Karpas-422 (cell line): ENCODE data around the gene RSPO1. TPM values are rescaled to one million over a fixed set of nuclear protein-coding genes. Genes with fewer than 3 reads are reported as not detected.

Experiments used
- DNase-seq: peaks from one replicate; pipeline ENCODE4 v3.0.0-alpha.2; 2015
- H2AFZ ChIP-seq: fragments of 200-600 bp; sonication (generic); 2 replicates; pipeline ENCODE4 v1.6.1; 2014; ENCODE audit warnings: antibody characterized with exemption, low read length, mixed read lengths
- H3K27ac ChIP-seq: fragments of 200-600 bp; sonication (generic); 2 replicates; pipeline ENCODE4 v1.5.1; 2014; ENCODE audit warnings: mild to moderate bottlenecking, low read length, moderate library complexity
- H3K27me3 ChIP-seq: fragments of 200-600 bp; sonication (generic); 2 replicates; pipeline ENCODE4 v1.6.1; 2014; ENCODE audit warnings: low read length, mixed read lengths
- H3K36me3 ChIP-seq: fragments of 200-600 bp; sonication (generic); 2 replicates; pipeline ENCODE4 v1.6.1; 2014; ENCODE audit warnings: low read length, mixed read lengths; ENCODE audit not compliant: insufficient read depth
- H3K4me1 ChIP-seq: fragments of 200-600 bp; sonication (generic); 2 replicates; pipeline ENCODE4 v1.6.1; 2014; ENCODE audit warnings: mild to moderate bottlenecking, low read length, mixed read lengths
- H3K4me2 ChIP-seq: fragments of 200-600 bp; sonication (generic); 2 replicates; pipeline ENCODE4 v1.6.1; 2014; ENCODE audit warnings: low read length, low read depth, mild to moderate bottlenecking; ENCODE audit not compliant: poor library complexity, severe bottlenecking
- H3K4me3 ChIP-seq: fragments of 200-600 bp; sonication (generic); 2 replicates; pipeline ENCODE4 v1.5.1; 2014; ENCODE audit warnings: mild to moderate bottlenecking, antibody characterized with exemption, low read length, mixed read lengths
- H3K79me2 ChIP-seq: fragments of 200-600 bp; sonication (generic); 2 replicates; pipeline ENCODE4 v1.6.1; 2014; ENCODE audit warnings: mild to moderate bottlenecking, low read length, mixed read lengths
- H3K9ac ChIP-seq: fragments of 200-600 bp; sonication (generic); 2 replicates; pipeline ENCODE4 v1.6.0; 2014; ENCODE audit warnings: low read length
- H3K9me2 ChIP-seq: fragments of 200-600 bp; sonication (generic), shearing (Covaris generic); replicated peaks from 2 replicates; pipeline ENCODE4 v1.6.0; 2014; ENCODE audit warnings: mild to moderate bottlenecking, low read length, moderate library complexity; ENCODE audit not compliant: insufficient read depth
- H3K9me3 ChIP-seq: fragments of 300-700, 200-600 bp; sonication (generic); 2 replicates; pipeline ENCODE4 v1.6.1; 2014; ENCODE audit warnings: low read length, mixed read lengths
- H4K20me1 ChIP-seq: fragments of 200-600 bp; sonication (generic); 2 replicates; pipeline ENCODE4 v1.6.1; 2014; ENCODE audit warnings: mild to moderate bottlenecking, antibody characterized with exemption, low read length, low read depth; ENCODE audit not compliant: insufficient read depth
- total RNA-seq: library from RNA; depleted of rRNA; stranded (reverse); fragments of >200 nt; shearing (Covaris generic); gene quantifications from 2 replicates; pipeline ENCODE4 v1.2.3, GENCODE V29; 2014; ENCODE audit warnings: low replicate concordance

Gene RSPO1
- total RNA-seq, 1 experiment from 2014 or later = not detected

DNA sequence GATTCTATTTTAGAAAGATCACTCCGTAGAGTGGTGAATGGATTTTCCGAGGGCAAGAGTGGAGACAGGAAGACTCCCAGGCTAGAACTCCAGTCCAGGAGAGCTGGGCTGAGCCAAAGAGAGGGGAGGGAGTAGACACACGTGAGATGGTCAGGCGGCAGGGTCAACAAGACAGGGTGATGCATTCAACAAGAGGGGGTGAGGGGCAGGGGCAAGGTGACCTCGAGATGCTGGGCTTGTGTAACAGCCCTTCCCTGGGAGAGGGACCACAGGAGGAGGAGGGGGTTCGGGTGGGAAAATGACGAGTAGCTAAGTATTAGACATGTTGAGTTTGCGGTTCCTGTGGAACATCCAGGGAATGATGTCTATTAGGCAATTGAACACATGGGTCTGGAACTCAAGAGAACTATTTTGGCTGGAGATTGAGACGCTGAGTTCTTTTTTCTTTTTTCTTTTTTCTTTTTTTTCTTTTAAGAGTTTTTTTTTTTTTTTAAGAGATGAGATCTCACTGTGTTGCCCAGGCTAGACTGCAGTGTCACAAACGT, 13.3 kb downstream of the RSPO1 start:
- H3K4me2 ChIP-seq = no peak overlapping the region
- no peaks in the 10 kb centered on the region for H3K79me2 ChIP-seq
- H3K27ac ChIP-seq = no peak overlapping the region
- no peak overlapping the region for H2AFZ ChIP-seq
- no peaks in the 10 kb centered on the region for H3K27me3 ChIP-seq
- no peak overlapping the region for H3K4me3 ChIP-seq
- no peaks in the 10 kb centered on the region for H3K9me3 ChIP-seq
- no peak for DNase-seq
- H4K20me1 ChIP-seq = no peaks in the 10 kb centered on the region
- no peak overlapping the region for H3K9ac ChIP-seq
- H3K4me1 ChIP-seq = no peaks in the 10 kb centered on the region
- H3K36me3 ChIP-seq = no peaks in the 10 kb centered on the region
- H3K9me2 ChIP-seq = no peaks in the 10 kb centered on the region

DNA sequence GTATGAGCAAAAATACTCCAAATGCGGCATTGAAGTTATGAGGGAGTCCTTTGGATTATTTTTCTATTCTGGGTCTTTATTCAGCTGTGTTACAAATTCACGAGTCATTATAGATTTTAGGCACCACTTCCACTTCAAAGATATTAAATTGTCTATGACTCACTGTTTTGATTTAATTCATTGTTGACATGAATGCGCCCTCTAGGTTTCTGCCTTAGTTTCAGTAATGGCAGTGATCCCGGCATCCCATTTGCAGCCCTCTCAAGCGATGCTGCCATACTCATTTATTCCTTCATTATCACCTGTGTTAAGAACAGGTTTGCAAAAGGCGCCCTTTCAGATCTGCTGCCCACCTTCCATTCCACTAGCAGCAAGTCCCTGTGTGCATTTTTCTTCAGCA, 14.0 kb downstream of the RSPO1 start:
- H2AFZ ChIP-seq = no peak overlapping the region
- H3K79me2 ChIP-seq = no peaks in the 10 kb centered on the region
- no peaks in the 10 kb centered on the region for H3K4me1 ChIP-seq
- no peaks in the 10 kb centered on the region for H3K36me3 ChIP-seq
- H3K27ac ChIP-seq = no peak overlapping the region
- H3K9ac ChIP-seq = no peak overlapping the region
- DNase-seq = no peak
- no peak overlapping the region for H3K4me3 ChIP-seq
- H3K4me2 ChIP-seq = no peak overlapping the region
- no peaks in the 10 kb centered on the region for H4K20me1 ChIP-seq
- H3K9me3 ChIP-seq = no peaks in the 10 kb centered on the region
- no peaks in the 10 kb centered on the region for H3K9me2 ChIP-seq
- H3K27me3 ChIP-seq = no peaks in the 10 kb centered on the region

DNA sequence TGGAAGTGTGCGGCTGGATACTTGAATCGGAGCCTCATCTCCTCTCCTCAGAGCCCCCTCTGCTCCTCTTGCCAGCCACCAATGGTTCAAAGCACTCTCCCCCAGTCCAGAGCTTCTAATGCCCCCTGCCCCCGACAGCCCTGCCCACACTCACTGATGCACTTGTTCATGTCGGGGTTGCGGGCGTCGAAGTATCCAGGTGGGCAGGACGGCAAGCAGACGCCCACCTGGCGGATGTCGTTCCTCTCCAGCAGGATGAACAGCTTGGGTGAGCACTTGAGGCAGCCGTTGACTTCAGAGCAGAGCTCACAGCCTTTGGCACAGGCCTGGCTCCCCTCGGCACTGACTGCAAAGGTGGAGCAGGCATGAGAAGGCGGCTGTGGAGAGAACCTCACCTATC, 18.4 kb downstream of the RSPO1 start:
- no peak overlapping the region for H3K9ac ChIP-seq
- no peak for DNase-seq
- H4K20me1 ChIP-seq = no peaks in the 10 kb centered on the region
- H3K4me1 ChIP-seq = no peaks in the 10 kb centered on the region
- no peak overlapping the region for H3K27ac ChIP-seq
- H3K79me2 ChIP-seq = no peaks in the 10 kb centered on the region
- no peaks in the 10 kb centered on the region for H3K9me3 ChIP-seq
- no peak overlapping the region for H3K4me2 ChIP-seq
- no peak overlapping the region for H3K4me3 ChIP-seq
- H2AFZ ChIP-seq = no peak overlapping the region
- H3K9me2 ChIP-seq = no peaks in the 10 kb centered on the region
- no peaks in the 10 kb centered on the region for H3K27me3 ChIP-seq
- H3K36me3 ChIP-seq = no peaks in the 10 kb centered on the region

- no peak for DNase-seq
- no peak overlapping the region for H3K4me2 ChIP-seq
- no peaks in the 10 kb centered on the region for H4K20me1 ChIP-seq
- H3K27ac ChIP-seq = no peak overlapping the region
- H3K79me2 ChIP-seq = no peaks in the 10 kb centered on the region
- no peaks in the 10 kb centered on the region for H3K27me3 ChIP-seq
- no peak overlapping the region for H3K4me3 ChIP-seq
- no peaks in the 10 kb centered on the region for H3K9me3 ChIP-seq
- no peak overlapping the region for H3K9ac ChIP-seq
- no peaks in the 10 kb centered on the region for H3K36me3 ChIP-seq
- H2AFZ ChIP-seq = no peak overlapping the region
- no peaks in the 10 kb centered on the region for H3K9me2 ChIP-seq
- H3K4me1 ChIP-seq = no peaks in the 10 kb centered on the region
These were observed 20.6 kb downstream of the RSPO1 start for GRCh38 chr1:37614105-37614504.

- H3K9me2 ChIP-seq = no peaks in the 10 kb centered on the region
- no peak overlapping the region for H3K9ac ChIP-seq
- no peaks in the 10 kb centered on the region for H3K27me3 ChIP-seq
- H3K4me1 ChIP-seq = no peaks in the 10 kb centered on the region
- H3K4me3 ChIP-seq = no peak overlapping the region
- H4K20me1 ChIP-seq = no peaks in the 10 kb centered on the region
- H3K27ac ChIP-seq = no peak overlapping the region
- no peak for DNase-seq
- no peaks in the 10 kb centered on the region for H3K36me3 ChIP-seq
- H3K79me2 ChIP-seq = no peaks in the 10 kb centered on the region
- no peak overlapping the region for H3K4me2 ChIP-seq
- H3K9me3 ChIP-seq = no peaks in the 10 kb centered on the region
- no peak overlapping the region for H2AFZ ChIP-seq
These were observed 22.5 kb downstream of the RSPO1 start for GRCh38 chr1:37612186-37612585.

DNA sequence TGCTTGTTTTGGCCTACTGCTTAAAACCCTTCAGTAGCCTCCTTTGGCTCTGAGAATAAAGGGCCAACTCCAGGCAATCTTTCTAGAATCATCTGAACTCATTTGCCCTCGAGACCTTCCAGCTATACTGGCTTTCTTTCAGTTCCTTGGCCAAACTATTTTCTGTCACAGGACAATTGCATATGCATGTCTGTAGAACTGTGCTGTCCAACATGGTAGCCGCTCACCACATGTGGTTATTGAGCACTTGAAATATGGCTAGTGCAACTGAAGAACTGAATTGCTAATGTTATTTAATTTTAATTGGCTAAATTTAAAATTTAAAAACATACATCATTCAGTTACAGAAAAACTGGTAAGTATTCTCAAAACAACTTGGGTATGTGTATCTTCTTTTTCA, 24.7 kb downstream of the RSPO1 start:
- Histone ChIP-seq H2AFZ (no peak overlapping the region), H3K9ac (no peak overlapping the region), H3K27ac (no peak overlapping the region), H4K20me1 (no peaks in the 10 kb centered on the region), H3K4me1 (no peaks in the 10 kb centered on the region), H3K4me2 (no peak overlapping the region), H3K4me3 (no peak overlapping the region), H3K79me2 (no peaks in the 10 kb centered on the region), H3K36me3 (no peaks in the 10 kb centered on the region), H3K9me3 (no peaks in the 10 kb centered on the region), H3K9me2 (no peaks in the 10 kb centered on the region), H3K27me3 (no peaks in the 10 kb centered on the region)
- DNase-seq = no peak

DNA sequence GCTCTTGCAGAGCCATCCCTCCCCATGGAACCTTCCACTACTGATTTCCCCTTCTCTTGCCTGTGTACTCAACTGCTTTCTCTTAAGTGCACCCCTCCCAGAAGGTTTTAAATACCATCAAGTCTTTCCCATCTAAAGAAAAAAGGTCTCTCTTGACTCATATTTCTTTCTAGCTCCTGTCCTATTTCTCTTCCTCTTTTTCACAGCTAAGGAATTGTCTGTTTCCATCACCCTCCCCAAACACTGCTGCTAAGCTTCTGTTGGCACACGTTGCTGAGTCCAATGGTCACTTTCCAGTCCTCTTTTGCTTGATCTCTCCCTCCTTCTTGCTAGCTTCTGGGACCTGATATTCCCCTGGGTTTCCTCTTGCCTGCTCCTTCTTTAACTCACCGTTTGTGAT, 25.7 kb downstream of the RSPO1 start:
- H3K9me2 ChIP-seq = no peaks in the 10 kb centered on the region
- H3K4me2 ChIP-seq = no peak overlapping the region
- no peaks in the 10 kb centered on the region for H3K79me2 ChIP-seq
- H3K27ac ChIP-seq = no peak overlapping the region
- H2AFZ ChIP-seq = no peak overlapping the region
- H3K36me3 ChIP-seq = no peaks in the 10 kb centered on the region
- DNase-seq = no peak
- no peaks in the 10 kb centered on the region for H3K4me1 ChIP-seq
- H3K9me3 ChIP-seq = no peaks in the 10 kb centered on the region
- H3K9ac ChIP-seq = no peak overlapping the region
- no peaks in the 10 kb centered on the region for H4K20me1 ChIP-seq
- no peaks in the 10 kb centered on the region for H3K27me3 ChIP-seq
- no peak overlapping the region for H3K4me3 ChIP-seq

- Histone ChIP-seq H3K4me2 (no peak overlapping the region), H3K9me2 (no peaks in the 10 kb centered on the region), H3K9ac (no peak overlapping the region), H3K36me3 (no peaks in the 10 kb centered on the region), H3K4me1 (peaks cover 3% of the 10 kb centered on the region; the same call in 1 of the 2 replicates), H3K79me2 (no peaks in the 10 kb centered on the region), H3K4me3 (no peak overlapping the region), H3K27ac (no peak overlapping the region), H3K9me3 (no peaks in the 10 kb centered on the region), H3K27me3 (no peaks in the 10 kb centered on the region), H2AFZ (no peak overlapping the region), H4K20me1 (no peaks in the 10 kb centered on the region)
- no peak for DNase-seq
These were observed 28.0 kb downstream of the RSPO1 start for GRCh38 chr1:37606481-37607263.
